Cardiac fibroblast (primary cell): ENCODE measurements around the gene AFF3.

Experiments
- DNase-seq, 2 donors: peaks; one replicate each; pipeline versions ENCODE4 v3.0.0 to v3.0.0-alpha.2; 2010; ENCODE audit warnings: low read depth in 2 of 2
- H3K4me3 ChIP-seq, 2 donors: replicated peaks in 1 of 2; 1 replicate in 1 of 2; 2 replicates in 1 of 2; pipeline ENCODE4 v1.5.1; 2011; ENCODE audit warnings: low read depth in 2 of 2, low read length in 2 of 2, mild to moderate bottlenecking in 2 of 2, moderate library complexity in 1 of 2
- TF ChIP-seq, protein P1 (sequence below): IDR thresholded peaks from one replicate; pipeline ENCODE4 v1.5.1; 2011; ENCODE audit warnings: low read depth, mild to moderate bottlenecking, low read length, inconsistent platforms

AFF3 gene

GRCh38 chr2:100002059-100002458, 140.3 kb downstream of the AFF3 start:
- no peak for DNase-seq
- TF ChIP-seq, protein P1, sequence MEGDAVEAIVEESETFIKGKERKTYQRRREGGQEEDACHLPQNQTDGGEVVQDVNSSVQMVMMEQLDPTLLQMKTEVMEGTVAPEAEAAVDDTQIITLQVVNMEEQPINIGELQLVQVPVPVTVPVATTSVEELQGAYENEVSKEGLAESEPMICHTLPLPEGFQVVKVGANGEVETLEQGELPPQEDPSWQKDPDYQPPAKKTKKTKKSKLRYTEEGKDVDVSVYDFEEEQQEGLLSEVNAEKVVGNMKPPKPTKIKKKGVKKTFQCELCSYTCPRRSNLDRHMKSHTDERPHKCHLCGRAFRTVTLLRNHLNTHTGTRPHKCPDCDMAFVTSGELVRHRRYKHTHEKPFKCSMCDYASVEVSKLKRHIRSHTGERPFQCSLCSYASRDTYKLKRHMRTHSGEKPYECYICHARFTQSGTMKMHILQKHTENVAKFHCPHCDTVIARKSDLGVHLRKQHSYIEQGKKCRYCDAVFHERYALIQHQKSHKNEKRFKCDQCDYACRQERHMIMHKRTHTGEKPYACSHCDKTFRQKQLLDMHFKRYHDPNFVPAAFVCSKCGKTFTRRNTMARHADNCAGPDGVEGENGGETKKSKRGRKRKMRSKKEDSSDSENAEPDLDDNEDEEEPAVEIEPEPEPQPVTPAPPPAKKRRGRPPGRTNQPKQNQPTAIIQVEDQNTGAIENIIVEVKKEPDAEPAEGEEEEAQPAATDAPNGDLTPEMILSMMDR: no peak
- no peak overlapping the region for H3K4me3 ChIP-seq

DNA sequence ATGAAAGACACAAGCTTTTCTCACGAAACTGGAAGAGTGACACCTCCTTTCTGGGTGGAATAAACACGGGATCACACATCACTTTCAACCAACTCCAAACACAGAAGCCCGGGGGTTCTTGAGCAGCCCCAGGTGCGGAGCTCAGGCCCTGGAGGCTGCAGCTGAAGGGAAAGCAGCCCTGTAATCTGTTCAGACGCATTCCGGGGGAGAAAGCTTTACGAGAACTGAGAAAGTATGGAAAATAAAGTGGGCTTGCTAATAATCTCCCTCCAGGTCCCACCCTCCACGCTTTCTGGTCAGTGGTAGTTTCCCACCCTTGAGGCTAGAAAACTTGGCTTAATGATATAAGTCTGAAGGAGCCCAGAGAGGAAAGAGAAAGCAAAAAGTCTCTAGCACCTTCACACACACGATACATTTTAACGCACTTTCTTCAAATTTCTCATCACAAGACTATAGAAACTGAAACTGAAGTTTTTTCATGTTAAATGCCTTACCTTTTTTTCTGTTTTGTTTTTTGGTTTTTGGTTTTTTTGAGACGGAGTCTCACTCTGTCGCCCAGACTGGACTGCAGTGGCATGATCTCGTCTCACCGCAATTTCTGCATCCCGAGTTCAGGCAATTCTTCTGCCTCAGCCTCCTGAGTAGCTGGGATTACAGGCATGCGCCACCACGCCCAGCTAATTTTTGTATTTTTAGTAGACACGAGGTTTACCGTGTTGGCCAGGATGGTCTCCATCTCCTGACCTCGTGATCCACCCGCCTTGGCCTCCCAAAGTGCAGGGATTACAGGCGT, 141.3 kb downstream of the AFF3 start:
- TF ChIP-seq, protein P1: no peak
- no peak overlapping the region for H3K4me3 ChIP-seq
- DNase-seq: no peak

DNA sequence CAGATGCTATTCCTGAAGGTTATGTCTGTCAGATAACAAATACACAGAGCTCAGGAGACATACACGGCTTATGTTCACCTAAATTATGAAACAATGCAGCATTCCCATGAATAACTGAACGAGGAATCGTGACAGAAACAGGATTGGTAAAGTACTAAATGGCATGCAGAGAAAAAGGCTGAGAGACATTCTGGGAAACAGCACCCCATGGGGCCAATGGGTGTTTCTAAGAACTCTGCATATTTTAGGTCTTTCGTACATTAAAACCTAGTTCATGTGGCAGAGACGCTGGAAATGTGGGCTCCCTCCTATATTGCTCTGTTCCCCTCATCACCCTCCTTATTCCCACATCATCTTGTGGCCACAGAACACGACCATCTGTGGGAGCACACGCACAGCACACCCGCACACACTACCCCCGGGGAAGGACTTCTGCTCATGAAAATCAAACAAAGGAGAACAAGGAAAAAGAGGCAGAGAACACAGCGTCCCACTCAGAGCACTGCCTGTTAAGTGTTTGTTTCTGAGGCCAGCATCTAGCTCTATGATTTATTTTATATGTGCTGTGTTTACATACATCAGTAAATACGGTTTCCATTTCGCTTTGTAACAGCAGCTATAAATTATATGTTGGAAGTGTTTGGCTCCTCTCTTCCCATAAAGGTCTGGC, 143.6 kb downstream of the AFF3 start:
- no peak for DNase-seq
- TF ChIP-seq, protein P1: no peak
- no peak overlapping the region for H3K4me3 ChIP-seq

DNA sequence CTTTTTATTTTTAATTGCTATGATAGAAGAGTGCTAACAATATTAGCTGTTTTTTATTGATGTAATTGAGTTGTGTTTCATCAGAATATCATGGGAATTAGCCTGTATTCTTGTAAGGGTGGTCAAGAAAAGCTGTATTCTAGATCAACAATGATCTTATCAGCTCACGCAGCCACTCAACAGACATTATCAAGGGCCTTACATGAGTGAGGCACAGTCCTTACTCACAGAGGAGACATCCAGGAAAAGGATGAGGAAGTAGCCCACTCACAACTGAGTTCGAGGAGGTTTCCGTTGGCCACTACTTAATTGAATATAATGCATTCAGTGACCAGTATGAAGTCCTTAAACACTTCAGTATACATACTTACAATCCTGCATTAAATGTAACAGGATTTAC, 152.5 kb downstream of the AFF3 start:
- TF ChIP-seq, protein P1: no peak
- no peak for DNase-seq
- H3K4me3 ChIP-seq: no peak overlapping the region

- TF ChIP-seq, protein P1: no peak
- peak in 1 of 2 donors; percentile 25 for DNase-seq
- no peak overlapping the region for H3K4me3 ChIP-seq
These were observed 153.8 kb downstream of the AFF3 start for GRCh38 chr2:99988599-99988998.

DNA sequence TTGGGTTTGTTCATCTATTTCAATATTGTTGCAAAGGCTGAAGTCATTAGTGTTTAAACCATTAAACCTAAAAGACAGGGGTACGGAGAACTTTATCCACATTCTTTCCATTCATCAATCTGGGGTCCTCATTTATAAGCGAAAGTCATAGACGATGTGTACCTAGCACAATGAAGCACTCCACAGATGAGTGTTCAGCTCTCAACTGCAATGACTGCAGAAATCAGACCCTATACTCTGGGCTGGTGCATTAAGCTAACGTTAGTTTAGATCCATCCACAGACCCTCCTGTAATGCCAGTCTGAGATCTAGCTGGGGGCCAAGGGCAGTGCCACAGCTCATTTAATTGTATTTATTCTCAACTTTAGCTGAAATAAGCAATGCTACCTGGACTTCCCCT, 155.2 kb downstream of the AFF3 start:
- no peak overlapping the region for H3K4me3 ChIP-seq
- no peak for DNase-seq
- TF ChIP-seq, protein P1: no peak
